ENCODE data around the gene ZFAND2B. TPM values are rescaled to one million over a fixed set of nuclear protein-coding genes. Genes with fewer than 3 reads are reported as not detected.
A peak's percentile ranks its signal among the peaks of the same experiment; 100 is the strongest.

ZFAND2B gene
- total and polyA plus RNA-seq, 9 donors, result 14.3 to 45.6 (median 32.1) TPM

- peaks cover 6% of the 10 kb centered on the region for H3K4me1 ChIP-seq (ENCODE audit: insufficient read depth)
- whole genome bisulfite sequencing, 3 donors, result 84 to 90% (median 88%) methylated on average over 6 of the region's 6 CpGs
- no peaks in the 10 kb centered on the region for H3K27me3 ChIP-seq
- H3K36me3 ChIP-seq, result no peaks in the 10 kb centered on the region
- no peak overlapping the region for H3K27ac ChIP-seq
- DNase-seq, result no peak
- no peaks in the 10 kb centered on the region for H3K9me3 ChIP-seq
- TF ChIP-seq POLR2A (IDR thresholded peaks at IDR 0.05) (no peak), EP300 (IDR thresholded peaks at IDR 0.05) (no peak), CTCF (IDR thresholded peaks at IDR 0.05) (no peak)
- no peak overlapping the region for H3K4me3 ChIP-seq
- intact Hi-C loops (cut with DNase I), result loop anchor here in 1 of 4 donors (10.0 kb wide), 1 partner anchor 1158 kb away; no protein-coding TSS in a partner anchor
Observed at GRCh38 chr2:219173176-219173575, 33.4 kb upstream of the ZFAND2B start.

DNA sequence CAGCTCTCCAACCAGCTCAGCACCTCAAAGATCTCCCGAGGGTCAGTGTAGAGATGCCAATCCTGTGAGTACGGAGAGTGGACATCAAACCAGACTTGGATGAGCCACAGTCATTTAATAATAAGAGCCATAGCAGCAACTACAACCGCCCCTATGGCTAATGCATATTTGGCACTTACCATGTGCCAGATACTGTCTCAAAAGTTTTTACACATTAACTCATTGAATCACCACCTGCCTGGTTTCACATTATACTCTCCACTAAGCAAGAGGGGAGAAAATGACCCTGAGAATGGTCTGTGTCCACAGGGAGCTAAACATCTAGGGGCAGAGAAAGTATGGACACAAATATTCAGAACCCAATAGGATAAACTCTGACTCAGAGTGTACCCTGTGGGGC is 32.4 kb upstream of the ZFAND2B start:
- Histone ChIP-seq H3K4me3 (no peak overlapping the region), H3K36me3 (no peaks in the 10 kb centered on the region), H3K27me3 (no peaks in the 10 kb centered on the region), H3K4me1 (ENCODE audit: insufficient read depth) (peaks cover 8% of the 10 kb centered on the region), H3K27ac (no peak overlapping the region), H3K9me3 (no peaks in the 10 kb centered on the region)
- no peak for TF ChIP-seq EP300 (IDR thresholded peaks at IDR 0.05)
- no peak for TF ChIP-seq POLR2A (IDR thresholded peaks at IDR 0.05)
- no peak for TF ChIP-seq CTCF (IDR thresholded peaks at IDR 0.05)
- 84 to 88% (median 85%) methylated on average over 3 of the region's 3 CpGs for WGBS, 3 donors
- no peak for DNase-seq
- intact Hi-C loops (cut with DNase I), result loop anchor here in 1 of 4 donors (10.0 kb wide), 1 partner anchor 1159 kb away; no protein-coding TSS in a partner anchor

DNA sequence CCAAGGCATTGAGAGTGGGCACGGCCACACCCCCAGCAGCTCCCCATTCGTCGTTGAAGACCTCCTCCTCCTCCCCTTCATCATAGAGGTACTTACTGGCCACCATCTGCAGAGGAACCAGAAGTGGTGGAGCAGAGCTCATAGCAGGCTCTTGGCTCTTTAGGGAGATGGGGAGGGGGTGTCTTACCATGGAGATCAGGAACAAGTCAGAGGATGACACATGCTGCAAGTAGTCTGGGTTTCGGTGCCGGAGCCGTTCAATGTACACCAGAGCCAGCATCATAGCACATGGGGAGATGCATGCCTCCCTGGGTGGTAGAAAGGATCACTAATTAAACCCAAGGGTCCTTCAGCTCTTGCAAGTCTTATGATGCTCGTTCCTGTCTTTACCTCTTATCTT is 31.8 kb upstream of the ZFAND2B start:
- 81 to 83% (median 81%) methylated on average over 7 of the region's 7 CpGs for WGBS, 3 donors
- DNase-seq, result no peak
- no peaks in the 10 kb centered on the region for H3K27me3 ChIP-seq
- intact Hi-C loops (cut with DNase I), result loop anchor here in 2 of 4 donors (5.0 to 10.0 kb wide), 4 partner anchors 42 to 1160 kb away; partner anchors contain the start of genes ABCB6 (in 1 of the 2), ANKZF1 (in 1 of the 2) and ATG9A (in 1 of the 2)
- H3K9me3 ChIP-seq, result no peaks in the 10 kb centered on the region
- peaks cover 11% of the 10 kb centered on the region for H3K4me1 ChIP-seq (ENCODE audit: insufficient read depth)
- H3K4me3 ChIP-seq, result no peak overlapping the region
- no peak overlapping the region for H3K27ac ChIP-seq
- no peaks in the 10 kb centered on the region for H3K36me3 ChIP-seq
- TF ChIP-seq CTCF (IDR thresholded peaks at IDR 0.05) (no peak), POLR2A (IDR thresholded peaks at IDR 0.05) (no peak), EP300 (IDR thresholded peaks at IDR 0.05) (no peak)

DNA sequence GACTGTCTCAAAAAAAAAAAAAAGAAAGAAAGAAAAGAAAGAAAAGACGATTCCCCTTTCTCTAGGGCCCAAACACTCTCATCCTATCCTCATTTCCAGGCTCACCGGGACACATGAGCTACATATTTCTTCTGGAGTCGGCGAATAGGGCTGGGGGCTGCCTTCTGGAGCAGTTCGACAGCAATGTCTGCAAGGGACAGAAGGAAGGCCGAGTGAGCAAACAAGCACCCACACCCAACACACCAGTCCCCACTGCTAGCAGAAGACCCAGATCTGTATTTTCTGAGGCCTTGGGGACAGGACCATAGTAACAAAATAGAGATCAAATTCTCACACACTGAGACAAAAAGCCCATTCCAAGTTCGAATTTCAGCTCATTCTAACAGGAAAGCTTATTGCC is 31.1 kb upstream of the ZFAND2B start:
- no peaks in the 10 kb centered on the region for H3K27me3 ChIP-seq
- no peaks in the 10 kb centered on the region for H3K36me3 ChIP-seq
- WGBS, 3 donors, result 80 to 84% (median 83%) methylated on average over 7 of the region's 7 CpGs
- peak overlapping the region in 1 of 2 donors; percentile 94 for H3K27ac ChIP-seq
- intact Hi-C loops (cut with DNase I), result loop anchor here in 2 of 4 donors (5.0 to 10.0 kb wide), 4 partner anchors 42 to 1161 kb away; partner anchors contain the start of genes ABCB6 (in 1 of the 2), ANKZF1 (in 1 of the 2) and ATG9A (in 1 of the 2)
- no peak overlapping the region for H3K4me3 ChIP-seq
- no peak for TF ChIP-seq EP300 (IDR thresholded peaks at IDR 0.05)
- TF ChIP-seq POLR2A (IDR thresholded peaks at IDR 0.05), result no peak
- TF ChIP-seq CTCF (IDR thresholded peaks at IDR 0.05), result no peak
- no peaks in the 10 kb centered on the region for H3K9me3 ChIP-seq
- DNase-seq, result no peak
- peaks cover 11% of the 10 kb centered on the region for H3K4me1 ChIP-seq (ENCODE audit: insufficient read depth)
